Measurements from ENCODE around the gene CYREN.
A peak's percentile ranks its signal among the peaks of the same experiment; 100 is the strongest.
"Not testable (repeated sequence)": the region's sequence is repeated elsewhere in the genome, so short reads cannot be mapped to it uniquely, and the experiment has no call there.

Gene CYREN

DNA sequence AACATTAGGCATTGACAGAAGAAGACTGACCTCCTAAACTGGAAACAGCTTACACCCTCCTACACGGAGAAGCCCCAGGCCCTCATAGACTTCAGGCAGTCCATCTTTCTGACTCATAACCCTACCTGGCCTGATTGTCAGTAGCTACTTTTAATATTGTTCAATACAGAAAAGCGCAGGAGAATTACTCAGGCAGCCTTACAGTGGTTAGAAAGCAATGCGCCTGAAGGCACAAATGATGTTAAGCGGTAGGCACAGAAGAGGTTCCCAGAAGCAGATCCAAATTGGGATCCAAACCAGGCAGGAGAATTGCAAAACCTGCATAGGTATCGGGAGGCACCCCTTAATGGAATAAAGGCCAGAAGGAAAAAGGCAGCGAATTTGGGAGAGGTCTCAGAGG is 5.4 kb upstream of the CYREN start:
- DNase-seq: no peak

DNA sequence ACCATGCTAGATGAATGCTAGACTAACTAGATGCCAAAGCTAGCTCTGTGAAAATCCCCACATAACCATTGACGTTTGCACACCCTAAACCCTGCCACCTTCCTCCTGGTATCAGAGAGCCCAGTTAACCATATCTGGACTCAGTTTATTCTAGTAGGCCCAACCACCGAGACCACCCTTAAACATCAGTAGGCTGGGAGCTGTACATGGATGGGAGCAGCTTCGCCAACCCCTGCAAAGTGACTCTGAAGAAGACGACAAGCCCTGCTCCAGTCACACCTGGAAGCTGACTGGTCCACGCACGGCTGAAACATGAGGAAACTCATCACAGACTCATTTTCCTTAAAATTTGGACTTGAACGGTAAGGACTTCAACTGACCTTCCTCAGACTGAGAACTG is 4.4 kb upstream of the CYREN start:
- no peak for DNase-seq

DNA sequence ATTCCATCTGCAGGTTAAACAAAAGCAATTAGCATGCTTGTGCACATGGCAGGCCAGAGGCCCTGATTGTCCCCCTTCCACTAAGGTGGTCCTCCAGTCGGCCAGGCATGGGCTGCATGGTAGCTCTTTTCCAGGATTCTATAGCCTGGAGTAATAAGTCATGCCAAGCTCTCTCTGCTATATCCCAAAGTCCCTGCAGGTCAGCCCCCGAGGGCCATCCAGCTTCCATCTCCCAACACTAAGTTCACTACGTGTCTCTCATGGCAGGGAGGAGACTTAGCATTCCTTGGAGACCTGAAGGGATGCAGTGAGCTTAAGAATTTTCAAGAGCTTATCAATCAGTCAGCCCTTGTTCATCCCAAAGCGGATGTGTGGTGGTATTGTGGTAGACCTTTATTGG is 3.4 kb upstream of the CYREN start:
- not testable (repeated sequence) for DNase-seq

DNA sequence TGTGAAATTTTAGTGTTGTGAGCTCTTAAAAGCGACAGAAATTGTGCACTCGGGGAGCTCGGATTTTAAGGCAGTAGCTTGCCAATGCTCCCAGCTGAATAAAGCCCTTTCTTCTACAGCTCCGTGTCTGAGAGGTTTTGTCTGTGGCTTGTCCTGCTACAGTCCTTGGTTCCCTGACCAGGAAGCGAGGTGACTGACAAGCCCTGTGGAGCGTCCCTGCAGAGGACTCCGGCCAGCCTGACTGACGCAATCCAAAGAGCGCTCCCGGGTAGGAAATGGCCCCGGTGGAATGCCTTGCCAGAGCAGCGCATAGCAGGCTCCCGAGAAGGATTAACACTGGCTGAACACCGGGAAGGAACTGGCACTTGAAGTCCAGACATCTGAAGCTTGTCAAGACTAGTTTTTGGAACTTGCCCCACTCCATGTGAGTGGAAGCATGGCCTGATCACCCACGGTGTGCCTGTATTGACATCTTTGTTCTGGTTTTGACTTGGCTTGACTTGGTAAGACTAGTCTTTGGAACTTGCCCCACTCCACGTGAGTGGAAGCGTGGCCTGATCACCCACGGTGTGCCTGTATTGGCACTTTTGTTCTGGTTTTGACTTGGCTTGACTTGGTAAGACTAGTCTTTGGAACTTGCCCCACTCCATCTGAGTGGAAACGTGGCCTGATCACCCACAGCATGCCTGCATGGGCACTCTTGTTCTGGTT is 1.2 kb upstream of the CYREN start:
- not testable (repeated sequence) for DNase-seq

DNA sequence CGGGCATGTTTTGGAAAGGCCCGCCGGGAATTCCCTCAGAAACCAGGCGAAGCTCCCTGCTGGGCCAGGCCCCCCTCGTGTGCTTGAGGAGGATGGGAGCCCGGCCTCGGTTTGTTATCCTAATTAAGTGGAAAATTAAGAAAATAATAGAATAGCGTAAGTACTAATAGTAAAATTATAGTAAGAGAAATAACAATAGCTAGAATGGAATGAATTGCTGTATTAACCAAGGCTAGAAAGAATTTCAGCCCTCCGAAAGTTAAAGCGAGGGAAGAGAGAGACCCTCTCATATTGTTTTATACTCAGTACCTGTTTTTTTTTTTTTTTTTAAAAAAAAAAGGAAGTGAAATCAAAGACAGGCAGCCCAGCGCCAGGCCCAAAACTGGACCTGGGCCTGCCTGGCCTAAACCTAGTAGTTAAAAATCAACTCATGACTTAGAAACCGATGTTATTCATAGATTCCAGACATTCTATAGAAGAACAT is 533 bp upstream of the CYREN start:
- DNase-seq: not testable (repeated sequence)

DNA sequence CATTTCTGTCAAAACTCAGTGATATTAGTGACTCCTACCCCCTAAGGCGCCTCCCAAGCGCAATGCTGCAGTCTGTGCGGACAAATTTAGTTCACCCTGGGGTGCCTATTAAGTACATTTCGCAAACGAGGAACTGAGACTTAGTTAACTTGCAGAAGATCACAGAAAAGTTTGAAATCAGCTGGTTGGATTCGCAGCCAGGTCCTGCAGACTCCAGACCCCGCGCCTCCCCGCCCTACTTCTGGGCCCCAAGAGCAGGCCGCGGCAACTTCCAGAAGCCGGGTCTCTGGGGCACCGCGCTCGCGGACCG is 588 bp downstream of the CYREN start:
- peak; percentile 17 to 24 for DNase-seq

DNA sequence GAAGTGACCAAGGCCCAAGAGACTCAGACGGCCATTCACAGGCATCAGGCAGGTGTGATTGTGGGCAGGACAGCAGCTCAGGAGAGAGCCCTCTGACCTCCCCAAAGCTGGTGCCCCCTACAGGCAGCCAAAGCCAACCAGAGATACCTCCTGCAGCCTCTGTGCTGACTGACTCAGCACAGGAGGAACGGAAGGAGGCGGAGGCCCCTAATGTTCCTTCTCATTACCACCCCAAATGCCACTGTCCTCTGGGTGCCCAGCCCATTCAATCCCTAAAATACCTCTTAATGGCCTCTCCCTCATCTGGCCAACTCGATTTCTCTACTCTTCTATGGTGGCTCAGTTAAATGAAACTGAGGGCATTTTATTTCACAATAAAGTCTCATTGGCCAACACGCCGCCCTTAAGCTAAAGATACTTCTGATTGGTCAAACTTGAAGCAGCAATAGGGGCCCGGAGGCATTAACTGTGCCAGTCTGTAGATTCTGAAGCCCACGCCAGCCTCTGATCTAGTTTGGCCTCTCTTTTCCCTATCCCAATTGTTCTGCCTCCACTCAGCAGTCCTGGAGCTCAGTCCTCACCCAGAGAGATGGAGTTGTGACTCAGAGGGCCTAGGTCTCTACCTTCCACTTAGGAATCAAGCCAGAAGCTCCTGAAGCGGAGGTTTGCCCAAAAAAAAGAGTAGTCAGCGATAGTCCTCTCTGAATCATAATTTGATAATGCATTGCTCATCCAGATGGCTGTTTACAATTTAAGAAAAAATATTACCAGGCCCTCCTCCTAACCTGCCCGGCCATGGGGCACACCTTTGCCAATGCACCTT is 1.2 kb downstream of the CYREN start:
- DNase-seq: peak; percentile 60 to 68

DNA sequence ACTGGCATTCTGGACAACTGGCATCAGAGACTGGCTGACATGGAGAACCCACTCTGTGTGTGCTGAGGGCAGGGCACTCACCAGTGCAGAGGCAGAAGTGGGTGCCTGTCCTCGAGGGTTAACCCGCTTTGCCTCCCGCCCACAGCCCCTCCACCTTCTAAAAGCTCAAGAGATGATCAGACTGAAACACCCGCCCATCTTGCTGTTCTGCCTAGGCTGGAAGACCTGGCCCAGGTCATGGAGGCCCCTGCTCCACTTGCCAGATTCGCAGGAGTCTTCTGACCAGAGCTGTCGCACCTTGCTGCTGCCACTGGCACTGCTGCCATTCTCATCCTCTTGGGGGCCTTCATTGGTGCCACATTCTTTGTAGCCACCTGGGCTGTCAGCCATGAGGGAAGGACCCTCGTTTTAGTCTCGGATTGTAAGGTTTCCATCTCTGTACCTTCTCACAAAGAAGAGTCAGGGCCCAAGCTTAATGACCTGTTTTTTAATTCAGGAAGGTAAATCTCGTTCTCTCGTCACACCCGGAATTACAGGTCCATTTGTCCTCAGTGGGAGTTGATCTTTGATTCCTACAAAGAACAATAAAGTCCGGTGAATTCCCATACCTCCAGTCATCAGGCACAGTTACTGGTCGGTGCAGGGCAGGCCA is 1.9 kb downstream of the CYREN start:
- no peak for DNase-seq

DNA sequence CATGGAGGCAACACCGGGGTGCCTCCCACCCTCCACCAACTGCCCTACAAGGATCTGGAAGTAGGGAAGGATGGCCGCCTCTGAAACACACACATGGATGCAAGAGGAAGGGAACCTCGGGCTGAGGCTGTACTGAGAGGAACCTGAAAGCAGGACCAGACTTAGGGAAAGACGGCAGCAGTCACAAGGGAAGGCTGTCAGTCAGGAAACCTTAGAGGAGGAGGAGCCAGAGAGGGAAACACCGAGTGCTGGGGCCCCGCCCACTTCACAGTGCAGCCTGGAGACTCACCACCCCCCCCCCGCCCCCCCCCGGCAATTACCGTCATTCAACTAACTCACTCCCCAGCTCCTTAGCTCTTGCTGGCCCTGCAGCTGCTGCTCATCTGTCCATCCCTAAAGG is 2.5 kb downstream of the CYREN start:
- no peak for DNase-seq

DNA sequence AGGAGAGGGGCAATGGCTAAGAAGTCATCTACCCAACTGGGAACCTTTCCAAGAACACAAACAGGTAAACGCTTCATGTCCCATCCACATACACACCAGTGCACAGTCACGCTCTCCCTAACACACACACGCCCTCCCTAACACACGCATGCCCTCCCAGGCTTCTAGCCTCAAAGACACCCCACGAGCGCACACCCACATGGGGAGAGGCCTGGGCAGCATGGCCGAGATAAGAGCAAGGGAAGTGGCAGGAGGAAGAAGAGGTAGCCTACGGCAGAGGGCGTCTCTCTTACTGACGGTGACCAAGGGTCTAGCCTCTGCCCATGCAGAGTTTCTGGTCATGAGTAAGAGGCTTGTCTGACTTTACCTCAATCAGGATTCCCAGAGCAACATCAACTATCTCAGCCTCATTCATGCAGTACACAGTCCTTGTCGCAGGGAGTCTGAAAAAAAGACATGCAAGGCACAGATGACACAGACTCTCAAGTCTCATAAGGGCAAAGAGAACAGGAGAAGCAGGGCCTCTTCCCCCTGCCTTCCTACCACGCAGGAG is 3.1 kb downstream of the CYREN start:
- no peak for DNase-seq

DNA sequence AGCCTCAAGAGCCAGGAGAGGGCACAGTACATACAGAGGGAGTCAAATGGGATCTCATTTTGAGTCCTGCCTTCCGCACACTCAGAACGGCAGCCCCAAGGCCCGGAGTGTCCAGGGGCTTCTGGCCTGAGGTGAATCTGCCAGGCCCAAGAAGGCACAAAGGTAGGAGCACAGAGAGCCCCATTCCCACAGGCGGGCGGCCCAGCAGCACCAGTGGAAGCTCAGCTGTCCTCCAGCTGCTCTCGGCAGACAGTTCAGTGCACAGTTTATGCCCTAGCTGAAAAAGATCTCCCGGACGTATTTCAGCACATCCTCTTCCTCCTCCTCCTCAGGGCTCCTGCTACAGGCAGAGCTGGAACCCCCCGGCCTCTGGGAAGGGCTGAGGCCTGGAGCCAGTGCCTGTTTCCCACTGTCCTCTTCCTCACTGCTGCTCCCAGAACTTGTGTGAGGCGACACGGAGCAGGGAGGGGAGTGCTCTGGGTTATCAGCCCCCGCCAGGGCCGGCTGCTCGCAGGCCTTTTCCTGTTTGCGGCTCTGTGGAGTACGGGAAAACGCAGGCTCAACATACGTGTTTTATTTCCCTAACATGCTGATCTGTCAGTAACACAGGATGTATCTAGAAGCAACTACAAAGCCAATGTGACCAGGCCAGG is 4.0 kb downstream of the CYREN start:
- no peak for DNase-seq

DNA sequence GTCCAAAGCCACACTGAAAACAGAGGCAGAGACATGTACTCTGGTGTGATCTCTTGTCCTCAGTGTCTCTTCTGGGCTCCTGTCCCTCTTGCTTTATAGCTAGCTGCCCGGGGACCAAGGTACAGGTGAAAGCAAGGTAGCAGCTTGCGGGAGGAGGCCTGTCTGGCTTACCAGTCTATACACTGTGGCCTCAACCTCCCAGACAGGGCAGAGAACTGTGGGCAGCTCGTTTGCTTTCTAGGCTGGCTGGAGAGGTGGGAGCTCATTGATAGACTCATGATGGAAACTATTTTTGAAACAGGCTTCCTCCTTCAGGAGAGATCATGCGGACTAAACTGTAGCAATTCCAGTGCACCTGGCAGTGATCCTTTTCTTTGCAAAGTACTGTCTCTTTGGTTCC is 4.6 kb downstream of the CYREN start:
- DNase-seq: no peak

DNA sequence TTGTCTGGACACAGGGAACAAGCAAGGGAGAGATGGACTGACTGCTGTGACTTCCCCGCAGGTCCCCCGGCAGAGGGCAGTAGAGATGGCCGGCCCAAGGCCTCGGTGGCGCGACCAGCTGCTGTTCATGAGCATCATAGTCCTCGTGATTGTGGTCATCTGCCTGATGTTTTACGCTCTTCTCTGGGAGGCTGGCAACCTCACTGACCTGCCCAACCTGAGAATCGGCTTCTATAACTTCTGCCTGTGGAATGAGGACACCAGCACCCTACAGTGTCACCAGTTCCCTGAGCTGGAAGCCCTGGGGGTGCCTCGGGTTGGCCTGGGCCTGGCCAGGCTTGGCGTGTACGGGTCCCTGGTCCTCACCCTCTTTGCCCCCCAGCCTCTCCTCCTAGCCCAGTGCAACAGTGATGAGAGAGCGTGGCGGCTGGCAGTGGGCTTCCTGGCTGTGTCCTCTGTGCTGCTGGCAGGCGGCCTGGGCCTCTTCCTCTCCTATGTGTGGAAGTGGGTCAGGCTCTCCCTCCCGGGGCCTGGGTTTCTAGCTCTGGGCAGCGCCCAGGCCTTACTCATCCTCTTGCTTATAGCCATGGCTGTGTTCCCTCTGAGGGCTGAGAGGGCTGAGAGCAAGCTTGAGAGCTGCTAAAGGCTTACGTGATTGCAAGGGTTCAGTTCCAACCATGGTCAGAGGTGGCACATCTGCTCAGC is 6.0 kb downstream of the CYREN start:
- DNase-seq: no peak

DNA sequence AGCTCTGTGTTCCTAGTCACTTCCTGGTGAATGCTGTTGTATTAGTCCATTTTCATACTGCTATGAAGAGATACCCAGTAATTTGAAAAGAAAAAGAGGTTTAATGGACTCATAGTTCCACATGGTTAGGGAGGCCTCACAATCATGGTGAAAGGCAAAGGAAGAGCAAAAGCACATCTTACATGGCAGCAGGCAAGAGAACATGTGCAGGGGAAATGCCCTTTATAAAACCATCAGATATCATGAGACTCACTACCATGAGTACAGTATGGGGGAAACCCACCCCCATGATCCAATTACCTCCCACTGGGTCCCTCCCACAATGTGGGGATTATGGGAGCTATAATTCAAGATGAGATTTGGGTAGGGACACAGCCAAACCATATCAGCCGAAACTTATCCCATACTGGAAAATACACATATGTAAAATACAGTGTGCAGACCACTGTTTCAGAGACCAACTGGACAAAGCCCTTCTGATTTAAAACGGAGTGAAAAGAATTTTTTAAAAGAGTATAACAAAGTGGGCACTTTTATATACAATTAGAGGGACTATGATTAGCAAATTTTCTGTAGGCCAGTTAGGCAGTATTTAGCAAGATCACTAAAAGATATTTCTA is 8.0 kb downstream of the CYREN start:
- no peak for DNase-seq

DNA sequence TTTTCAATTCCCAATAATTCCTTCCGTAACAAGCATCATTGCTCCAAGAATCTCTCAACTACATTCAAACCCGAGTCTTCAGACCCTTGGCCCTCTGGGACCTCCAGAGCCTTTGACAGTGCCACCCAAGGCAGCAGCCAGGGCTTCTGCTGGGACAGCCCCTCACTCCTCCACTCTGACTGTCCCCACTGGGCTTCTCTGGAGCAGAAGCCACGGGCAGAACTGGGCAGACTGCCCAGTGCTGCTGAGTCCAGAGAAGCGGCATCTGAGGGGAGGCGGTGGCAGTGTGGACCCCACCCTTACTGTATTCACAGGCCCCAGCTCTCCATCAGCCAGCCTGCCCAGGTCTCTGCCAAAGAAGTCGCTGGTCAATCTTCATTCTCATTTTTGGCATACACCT is 8.8 kb downstream of the CYREN start:
- no peak for DNase-seq

DNA sequence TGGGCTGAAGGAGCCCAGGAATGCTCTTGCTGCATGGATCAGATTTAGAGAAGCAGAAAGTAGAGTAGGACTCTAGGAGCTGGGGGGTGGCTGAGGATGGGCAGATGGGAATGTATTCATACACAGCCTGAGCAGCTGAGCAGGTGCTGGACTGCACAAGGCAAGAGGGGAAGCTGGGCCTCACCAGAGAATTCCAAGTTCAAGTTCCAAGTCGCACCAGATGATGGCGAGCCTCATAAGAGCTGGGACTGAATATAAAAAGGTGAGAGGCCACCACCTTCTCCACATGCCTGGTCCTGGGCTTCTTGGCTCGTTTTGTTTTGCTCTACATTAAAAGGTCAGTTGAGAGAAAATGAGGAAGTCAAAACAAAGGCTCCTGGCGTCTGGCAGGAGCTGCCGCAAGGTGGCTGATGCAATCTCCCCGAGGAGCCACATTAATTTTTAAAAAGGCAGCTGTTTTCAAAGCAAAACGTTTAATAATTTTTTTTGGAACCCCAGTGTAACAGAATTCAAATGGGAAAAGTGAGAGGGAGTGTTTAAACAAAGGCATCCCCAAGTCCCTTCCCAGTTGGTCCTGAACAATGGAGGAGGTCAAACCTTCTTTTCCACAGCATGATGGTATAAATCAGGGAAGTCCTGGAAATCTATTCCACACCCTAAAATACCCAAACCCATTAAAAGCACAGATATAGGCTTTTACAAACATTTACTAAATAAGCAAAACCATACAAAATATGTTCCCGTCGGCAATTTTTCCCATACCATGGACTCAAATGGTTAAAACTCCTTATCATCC is 9.5 kb downstream of the CYREN start:
- DNase-seq: peak; percentile 71 to 77

DNA sequence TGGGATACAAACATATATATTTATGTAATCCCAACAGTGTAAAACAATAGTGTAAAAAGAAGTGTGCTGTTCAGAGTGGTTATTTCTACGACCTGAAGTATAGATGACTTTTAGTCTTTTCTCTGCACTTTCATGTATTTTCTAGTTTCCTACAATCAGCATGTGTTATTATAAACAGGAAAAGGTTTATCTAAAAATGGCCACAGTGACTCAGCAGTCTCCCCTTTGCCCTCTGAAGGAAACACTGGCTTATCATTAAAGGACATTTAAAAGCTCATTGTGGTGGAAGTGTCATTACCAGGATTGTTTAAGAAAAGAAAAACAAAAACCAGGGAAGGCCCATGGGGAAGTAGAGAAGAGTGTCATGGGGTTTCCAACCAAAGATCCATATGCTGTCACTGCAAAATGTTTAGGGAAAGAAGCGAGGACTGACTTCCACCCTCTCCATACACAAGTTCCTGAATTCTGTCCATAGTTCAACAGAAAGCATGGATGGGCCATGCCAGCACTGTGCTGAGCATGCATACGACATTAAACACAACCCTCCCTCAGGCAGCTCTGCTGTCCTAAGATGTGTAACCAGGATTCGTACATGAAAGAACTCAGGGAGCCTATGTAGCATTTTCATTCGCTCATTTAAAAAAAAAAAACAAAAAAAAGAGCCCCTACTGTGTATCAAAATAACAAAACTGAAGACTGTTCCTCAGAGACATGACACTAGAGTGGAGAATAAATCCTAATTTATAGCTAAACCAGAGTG is 10.2 kb downstream of the CYREN start:
- DNase-seq: no peak

DNA sequence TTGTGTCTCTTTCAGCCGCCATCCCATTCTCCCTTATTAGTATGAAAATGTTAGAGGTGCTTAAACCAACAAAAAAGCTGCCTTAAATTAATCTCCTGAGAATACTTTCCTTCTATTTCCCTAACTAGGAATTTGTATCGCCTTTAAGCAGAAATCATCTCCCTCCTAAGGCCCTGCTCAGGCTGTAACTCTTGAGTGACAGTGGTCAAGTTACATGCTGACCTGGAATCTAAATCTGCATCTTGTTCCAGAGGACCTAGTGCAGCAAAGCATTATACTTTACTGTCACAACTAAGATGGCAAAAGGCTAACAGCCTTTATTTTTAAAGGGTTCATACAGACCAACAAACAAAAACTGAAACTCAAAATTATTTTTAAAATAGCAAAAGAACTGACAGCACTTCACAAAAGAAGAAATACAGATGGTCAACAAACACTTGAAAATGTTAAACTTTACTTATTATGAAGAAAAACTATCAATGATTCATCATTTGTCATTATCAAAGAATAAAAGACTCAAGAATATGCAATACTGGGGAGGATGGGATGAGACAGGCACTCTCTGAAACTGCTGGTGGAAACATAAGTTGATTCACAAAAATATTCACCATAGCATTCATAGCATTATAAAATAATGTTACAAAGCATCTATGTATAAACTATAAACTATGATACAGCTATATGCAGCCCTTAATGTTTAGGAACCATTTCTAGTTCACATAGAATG is 11.0 kb downstream of the CYREN start:
- DNase-seq: no peak

DNA sequence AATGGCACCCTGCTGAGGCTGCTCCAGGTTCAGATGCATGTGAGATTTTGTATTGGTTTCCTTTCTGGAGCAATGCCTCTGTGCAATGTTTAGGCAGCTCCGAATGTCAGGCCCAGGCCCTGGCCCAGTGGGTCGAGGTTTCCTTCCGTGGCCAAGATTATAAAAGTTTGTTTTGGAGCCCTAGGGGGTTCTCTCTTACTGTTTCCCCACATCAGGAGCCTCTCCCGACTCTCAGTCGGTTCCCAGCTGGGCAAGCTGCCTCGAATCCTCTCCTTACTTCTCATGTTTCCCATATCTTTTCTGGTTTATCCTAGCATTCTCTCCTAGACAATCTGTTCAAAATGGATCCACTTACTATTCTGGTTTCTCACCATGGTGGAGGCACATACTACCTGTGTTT is 11.6 kb downstream of the CYREN start:
- no peak for DNase-seq
